Measurements from ENCODE around the gene CTH. TPM values are rescaled to one million over a fixed set of nuclear protein-coding genes. Genes with fewer than 3 reads are reported as not detected.

CTH gene
- total RNA-seq, 1 donor from 2014 or later, result 4.3 TPM

GRCh38 chr1:70397013-70397412 lies 14.1 kb upstream of the CTH start:
- H3K4me1 Mint-ChIP-seq, result peaks cover 3% of the 10 kb centered on the region
- H3K27ac Mint-ChIP-seq, result no peak overlapping the region
- no peak overlapping the region for H3K4me3 Mint-ChIP-seq
- no peaks in the 10 kb centered on the region for H3K9me3 Mint-ChIP-seq
- intact Hi-C loops (cut with micrococcal nuclease), result no loop called here
- ATAC-seq (ENCODE audit: low read depth) (no peak), DNase-seq (no peak)
- CTCF ChIA-PET, result no interaction called here
- peaks cover 10% of the 10 kb centered on the region for H3K27me3 Mint-ChIP-seq
- no peak for TF ChIP-seq CTCF (IDR thresholded peaks at IDR 0.05)
- H3K36me3 Mint-ChIP-seq (ENCODE audit: low read depth), result no peaks in the 10 kb centered on the region
- POLR2A ChIA-PET, result no interaction called here

DNA sequence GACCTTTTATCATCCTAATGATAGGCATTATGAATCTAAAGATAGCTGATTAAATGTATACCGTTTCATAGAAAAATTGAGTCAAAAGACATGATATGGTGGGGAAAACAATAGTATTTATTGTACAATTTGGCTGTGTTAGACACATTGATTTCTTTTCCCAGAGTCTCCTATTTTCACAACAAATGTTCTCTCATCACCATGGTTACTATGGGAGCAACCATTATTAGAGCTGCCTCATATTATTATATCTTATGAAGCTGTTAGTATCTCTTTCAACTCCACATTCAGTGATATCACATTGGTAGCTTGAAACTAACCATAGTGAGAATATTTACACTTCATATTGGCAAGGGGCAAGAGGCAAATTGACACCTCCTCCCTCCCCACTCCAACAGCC lies 10.7 kb upstream of the CTH start:
- ChIA-PET POLR2A (interaction anchor here (1.4 kb wide), 1 partner anchor 10 kb away, joined by 3 read pairs; the partner anchor contains the start of gene CTH), CTCF (no interaction called here)
- ATAC-seq (ENCODE audit: low read depth) (no peak), DNase-seq (no peak)
- H3K4me1 Mint-ChIP-seq, result peaks cover 5% of the 10 kb centered on the region
- H3K36me3 Mint-ChIP-seq (ENCODE audit: low read depth), result no peaks in the 10 kb centered on the region
- H3K4me3 Mint-ChIP-seq, result no peak overlapping the region
- no peaks in the 10 kb centered on the region for H3K9me3 Mint-ChIP-seq
- intact Hi-C loops (cut with micrococcal nuclease), result no loop called here
- no peak overlapping the region for H3K27ac Mint-ChIP-seq
- TF ChIP-seq CTCF (IDR thresholded peaks at IDR 0.05), result no peak
- peaks cover 10% of the 10 kb centered on the region for H3K27me3 Mint-ChIP-seq

DNA sequence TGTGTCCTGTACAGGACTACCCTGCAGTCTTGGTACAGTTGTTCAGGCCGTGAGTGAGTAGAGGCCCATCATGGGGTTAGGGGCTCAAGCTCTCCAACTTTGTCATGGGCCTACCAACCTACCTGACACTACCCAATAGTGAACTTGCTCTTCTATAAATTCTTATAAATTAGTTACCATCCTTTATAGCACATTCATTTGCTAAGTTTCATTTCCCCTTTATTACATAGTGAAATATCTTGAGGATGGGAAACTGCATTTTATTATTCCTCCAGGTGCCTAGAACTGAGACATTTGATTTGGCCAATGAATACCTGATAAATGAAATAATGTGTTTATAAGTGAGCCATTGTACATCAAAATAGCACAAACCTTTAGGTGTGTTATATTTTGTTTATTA lies 9.1 kb upstream of the CTH start:
- POLR2A ChIA-PET, result no interaction called here
- Mint-ChIP-seq H3K27ac (no peak overlapping the region), H3K9me3 (no peaks in the 10 kb centered on the region), H3K4me1 (peaks cover 5% of the 10 kb centered on the region), H3K36me3 (ENCODE audit: low read depth) (no peaks in the 10 kb centered on the region), H3K27me3 (peaks cover 20% of the 10 kb centered on the region), H3K4me3 (no peak overlapping the region)
- no peak for TF ChIP-seq CTCF (IDR thresholded peaks at IDR 0.05)
- intact Hi-C loops (cut with micrococcal nuclease), result no loop called here
- ATAC-seq (ENCODE audit: low read depth) (no peak), DNase-seq (no peak)
- CTCF ChIA-PET, result no interaction called here

DNA sequence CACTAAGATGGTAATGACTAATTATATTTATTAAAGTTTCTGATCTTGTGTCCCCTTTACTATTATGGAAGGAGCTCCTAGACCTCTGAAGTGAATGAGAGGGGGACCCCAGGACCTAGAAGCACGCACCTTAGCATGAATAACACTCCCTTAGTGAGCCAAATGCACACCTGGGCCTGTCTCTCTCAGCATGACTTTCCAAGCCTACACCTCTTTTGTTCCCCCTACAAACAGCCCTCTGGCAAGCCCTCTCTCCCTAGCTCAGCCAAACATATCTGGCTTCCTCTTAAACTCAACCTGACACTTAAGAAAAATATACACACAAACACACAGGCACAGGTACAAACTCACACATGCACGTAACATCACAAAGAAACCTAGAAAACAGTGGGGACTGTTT lies 7.3 kb upstream of the CTH start:
- no peaks in the 10 kb centered on the region for H3K9me3 Mint-ChIP-seq
- no peak overlapping the region for H3K27ac Mint-ChIP-seq
- DNase-seq (no peak), ATAC-seq (ENCODE audit: low read depth) (no peak)
- CTCF ChIA-PET, result no interaction called here
- no peak for TF ChIP-seq CTCF (IDR thresholded peaks at IDR 0.05)
- H3K27me3 Mint-ChIP-seq, result peaks cover 20% of the 10 kb centered on the region
- intact Hi-C loops (cut with micrococcal nuclease), result no loop called here
- H3K36me3 Mint-ChIP-seq (ENCODE audit: low read depth), result no peaks in the 10 kb centered on the region
- H3K4me3 Mint-ChIP-seq, result no peak overlapping the region
- POLR2A ChIA-PET, result no interaction called here
- H3K4me1 Mint-ChIP-seq, result peaks cover 5% of the 10 kb centered on the region

- ATAC-seq (ENCODE audit: low read depth) (no peak), DNase-seq (no peak)
- Mint-ChIP-seq H3K4me3 (no peak overlapping the region), H3K27ac (no peak overlapping the region), H3K27me3 (peaks cover 18% of the 10 kb centered on the region), H3K9me3 (no peaks in the 10 kb centered on the region), H3K4me1 (peaks cover 12% of the 10 kb centered on the region), H3K36me3 (ENCODE audit: low read depth) (peaks cover 2% of the 10 kb centered on the region)
- ChIA-PET POLR2A (no interaction called here), CTCF (no interaction called here)
- no peak for TF ChIP-seq CTCF (IDR thresholded peaks at IDR 0.05)
- intact Hi-C loops (cut with micrococcal nuclease), result no loop called here
Observed at GRCh38 chr1:70405780-70406416, 5.2 kb upstream of the CTH start.
